ENCODE measurements around the gene MERTK. TPM values are rescaled to one million over a fixed set of nuclear protein-coding genes. Genes with fewer than 3 reads are reported as not detected.

Gene MERTK
- total and polyA plus RNA-seq, 2 of the 8 experiments (the other 6 are each of a cell fraction or from before 2014, with no cell fraction given): 6.5 to 7.0 TPM

DNA sequence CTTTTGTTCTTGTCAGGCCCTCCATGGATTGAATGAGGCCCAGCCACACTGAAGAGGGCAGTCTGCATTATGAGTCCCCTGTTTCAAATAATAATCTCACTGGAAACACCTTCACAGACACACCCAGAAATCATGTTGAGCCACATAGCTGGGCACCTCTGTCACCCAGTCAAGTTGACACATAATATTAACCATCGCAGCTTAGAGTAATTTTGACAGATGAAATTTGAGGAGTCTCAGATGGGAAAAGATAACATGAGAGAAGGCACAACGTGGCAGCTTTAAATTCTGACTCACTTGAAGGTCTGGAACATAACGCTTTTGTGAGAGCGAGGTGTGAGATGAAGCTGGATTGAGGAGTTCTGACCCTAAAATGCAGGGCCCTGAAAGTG is 85.8 kb downstream of the MERTK start (continued):
- TF ChIP-seq CBX8 (IDR thresholded peaks at IDR 0.05; ENCODE audit: borderline replicate concordance, low read depth, low read length) (no peak), CEBPB (IDR thresholded peaks at IDR 0.05; ENCODE audit: low read depth, low read length) (no peak), POLR2AphosphoS5 (IDR thresholded peaks at IDR 0.05; ENCODE audit: low read depth, low read length) (no peak), ZNF274 (IDR thresholded peaks at IDR 0.05; ENCODE audit: borderline replicate concordance, extremely low read depth, low read length) (no peak), KDM1A (IDR thresholded peaks at IDR 0.05; ENCODE audit: borderline replicate concordance, low read length) (no peak)

Data from H1 (cell line).